Measurements from ENCODE around the gene USP28. TPM values are rescaled to one million over a fixed set of nuclear protein-coding genes. Genes with fewer than 3 reads are reported as not detected.
"Not testable (repeated sequence)": the region's sequence is repeated elsewhere in the genome, so short reads cannot be mapped to it uniquely, and the experiment has no call there.

USP28 gene, protein sequence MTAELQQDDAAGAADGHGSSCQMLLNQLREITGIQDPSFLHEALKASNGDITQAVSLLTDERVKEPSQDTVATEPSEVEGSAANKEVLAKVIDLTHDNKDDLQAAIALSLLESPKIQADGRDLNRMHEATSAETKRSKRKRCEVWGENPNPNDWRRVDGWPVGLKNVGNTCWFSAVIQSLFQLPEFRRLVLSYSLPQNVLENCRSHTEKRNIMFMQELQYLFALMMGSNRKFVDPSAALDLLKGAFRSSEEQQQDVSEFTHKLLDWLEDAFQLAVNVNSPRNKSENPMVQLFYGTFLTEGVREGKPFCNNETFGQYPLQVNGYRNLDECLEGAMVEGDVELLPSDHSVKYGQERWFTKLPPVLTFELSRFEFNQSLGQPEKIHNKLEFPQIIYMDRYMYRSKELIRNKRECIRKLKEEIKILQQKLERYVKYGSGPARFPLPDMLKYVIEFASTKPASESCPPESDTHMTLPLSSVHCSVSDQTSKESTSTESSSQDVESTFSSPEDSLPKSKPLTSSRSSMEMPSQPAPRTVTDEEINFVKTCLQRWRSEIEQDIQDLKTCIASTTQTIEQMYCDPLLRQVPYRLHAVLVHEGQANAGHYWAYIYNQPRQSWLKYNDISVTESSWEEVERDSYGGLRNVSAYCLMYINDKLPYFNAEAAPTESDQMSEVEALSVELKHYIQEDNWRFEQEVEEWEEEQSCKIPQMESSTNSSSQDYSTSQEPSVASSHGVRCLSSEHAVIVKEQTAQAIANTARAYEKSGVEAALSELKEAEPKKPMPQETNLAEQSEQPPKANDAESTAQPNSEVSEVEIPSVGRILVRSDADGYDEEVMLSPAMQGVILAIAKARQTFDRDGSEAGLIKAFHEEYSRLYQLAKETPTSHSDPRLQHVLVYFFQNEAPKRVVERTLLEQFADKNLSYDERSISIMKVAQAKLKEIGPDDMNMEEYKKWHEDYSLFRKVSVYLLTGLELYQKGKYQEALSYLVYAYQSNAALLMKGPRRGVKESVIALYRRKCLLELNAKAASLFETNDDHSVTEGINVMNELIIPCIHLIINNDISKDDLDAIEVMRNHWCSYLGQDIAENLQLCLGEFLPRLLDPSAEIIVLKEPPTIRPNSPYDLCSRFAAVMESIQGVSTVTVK
- 14.7 TPM for polyA plus RNA-seq (2013)

DNA sequence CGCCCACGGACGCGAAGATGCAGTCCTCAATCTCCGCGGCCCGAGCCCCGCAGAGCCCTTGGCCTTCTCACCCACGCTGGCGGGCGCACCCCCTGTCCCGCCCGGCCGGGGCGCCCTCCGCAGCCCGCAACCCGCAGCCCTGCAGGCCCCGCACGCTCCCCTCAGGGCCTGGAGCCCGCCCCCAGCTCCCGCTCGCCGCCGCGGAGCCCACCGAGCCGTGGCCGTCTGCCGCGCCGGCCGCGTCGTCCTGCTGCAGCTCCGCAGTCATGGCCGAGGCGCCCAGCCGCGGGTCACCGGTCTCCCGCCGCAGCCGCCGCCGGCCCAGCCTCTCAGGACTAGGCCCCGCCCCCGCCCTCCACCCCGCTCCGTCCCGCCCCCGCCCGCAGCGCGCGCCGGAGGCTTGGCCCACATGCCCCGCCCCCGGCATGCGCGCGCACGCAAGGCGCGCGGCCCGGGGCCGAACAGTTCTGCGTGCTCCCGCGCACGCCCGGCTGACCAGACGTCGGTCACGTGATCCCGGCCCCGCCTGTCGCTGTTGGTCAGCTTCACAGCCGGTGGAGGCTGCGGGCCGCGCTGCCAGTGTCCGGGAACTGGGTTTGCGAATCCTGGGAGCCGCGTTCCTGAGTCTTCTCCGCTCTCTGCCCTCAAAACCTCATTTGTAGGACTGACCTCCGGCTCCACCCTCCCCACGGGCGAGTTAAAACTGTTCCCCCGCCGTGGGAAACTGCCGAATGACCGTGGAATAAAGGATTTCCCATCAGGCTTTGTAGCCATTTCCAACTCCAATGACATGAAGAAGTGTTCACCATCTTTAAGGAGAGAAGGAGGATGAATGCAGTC lies at the start of gene USP28:
Gene USP28 (minus strand): TSS at position 339 of the 840 bp plus-strand sequence. CDS start 71 bp downstream, at position 268.
- Histone ChIP-seq H3K27ac (ENCODE audit: insufficient read depth in 1 of 2, low read depth in 1 of 2, low read length in 2 of 2, poor library complexity in 1 of 2, severe bottlenecking in 2 of 2) (peak within 1 kb of the TSS; percentile 58 to 82), H3K27me3 (replicated peaks in 2 of 5; ENCODE audit: control insufficient read depth in 4 of 5, insufficient read depth in 5 of 5, low read length in 4 of 5) (no peaks in the 10 kb centered on the region), H3K9me3 (ENCODE audit: control extremely low read depth in 1 of 5, control insufficient read depth in 4 of 5, insufficient read depth in 2 of 5, low read depth in 1 of 5, low read length in 4 of 5) (peaks cover 0 to 3% (median 0%) of the 10 kb centered on the region in 5 experiments), H3K4me3 (ENCODE audit: control insufficient read depth in 1 of 7, extremely low read depth in 1 of 7, insufficient read depth in 4 of 7, low read depth in 2 of 7, low read length in 6 of 7) (peak within 1 kb of the TSS; percentile 74 to 93 (median 81)), H3K4me1 (ENCODE audit: control extremely low read depth in 1 of 4, control insufficient read depth in 4 of 4, insufficient read depth in 4 of 4, low read length in 3 of 4) (peaks cover 5 to 42% (median 13%) of the 10 kb centered on the region in 4 experiments), H3K36me3 (ENCODE audit: control insufficient read depth in 4 of 4, insufficient read depth in 4 of 4, low read length in 3 of 4) (no peaks in the 10 kb centered on the region)
- CTCF ChIA-PET = no interaction called here
- WGBS (ENCODE audit: insufficient coverage) = 0% methylated on average over 66 of the region's 95 CpGs
- POLR2A ChIA-PET = no interaction called here
- peak; percentile 68 to 84 (median 77) for DNase-seq

DNA sequence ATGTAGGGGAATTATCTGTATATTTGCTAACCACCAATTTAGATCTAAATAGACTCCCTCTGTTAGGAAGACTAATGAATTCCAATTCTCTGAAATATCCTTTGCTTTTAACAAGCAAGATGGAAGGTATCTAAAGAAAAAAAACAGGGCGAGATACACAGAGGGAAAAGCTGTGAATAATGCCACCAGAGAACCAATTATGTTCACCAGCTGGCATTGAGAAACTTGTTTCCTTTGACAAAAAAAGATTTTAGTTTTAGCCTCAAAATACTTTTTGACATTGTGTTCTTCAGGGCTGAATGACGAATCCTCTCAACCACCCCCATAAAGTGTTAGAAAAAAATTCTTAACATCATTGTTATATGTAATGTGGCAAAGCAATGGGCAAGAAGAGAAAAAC lies 48.2 kb upstream of the USP28 start:
- ChIA-PET CTCF (no interaction called here), POLR2A (no interaction called here)
- peaks cover 0 to 6% (median 0%) of the 10 kb centered on the region in 5 experiments for H3K27me3 ChIP-seq (replicated peaks in 2 of 5; ENCODE audit: control insufficient read depth in 4 of 5, insufficient read depth in 5 of 5, low read length in 4 of 5)
- no peak overlapping the region for H3K4me3 ChIP-seq (ENCODE audit: control insufficient read depth in 1 of 7, extremely low read depth in 1 of 7, insufficient read depth in 4 of 7, low read depth in 2 of 7, low read length in 6 of 7)
- no peaks in the 10 kb centered on the region for H3K9me3 ChIP-seq (ENCODE audit: control extremely low read depth in 1 of 5, control insufficient read depth in 4 of 5, insufficient read depth in 2 of 5, low read depth in 1 of 5, low read length in 4 of 5)
- no peaks in the 10 kb centered on the region for H3K4me1 ChIP-seq (ENCODE audit: control extremely low read depth in 1 of 4, control insufficient read depth in 4 of 4, insufficient read depth in 4 of 4, low read length in 3 of 4)
- WGBS (ENCODE audit: insufficient coverage) = 88% methylated on average over 1 of the region's 2 CpGs
- no peak for DNase-seq
- no peak overlapping the region for H3K27ac ChIP-seq (ENCODE audit: insufficient read depth in 1 of 2, low read depth in 1 of 2, low read length in 2 of 2, poor library complexity in 1 of 2, severe bottlenecking in 2 of 2)
- no peaks in the 10 kb centered on the region for H3K36me3 ChIP-seq (ENCODE audit: control insufficient read depth in 4 of 4, insufficient read depth in 4 of 4, low read length in 3 of 4)

DNA sequence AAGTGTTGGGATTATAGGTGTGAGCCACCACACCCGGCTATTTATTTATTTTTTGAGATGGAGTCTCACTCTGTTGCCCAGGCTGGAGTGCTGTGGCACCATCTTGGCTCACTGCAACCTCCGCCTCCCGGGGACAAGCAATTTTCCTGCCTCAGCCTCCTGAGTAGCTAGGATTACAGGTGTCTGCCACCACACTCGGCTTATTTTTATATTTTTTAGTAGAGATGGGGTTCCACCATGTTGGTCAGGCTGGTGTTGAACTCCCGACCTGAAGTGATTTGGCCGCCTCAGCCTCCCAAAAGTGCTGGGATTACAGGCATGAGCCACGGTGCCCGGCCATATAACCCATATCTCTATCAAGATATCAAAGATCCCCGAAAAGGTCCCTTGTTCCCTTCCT lies 36.1 kb upstream of the USP28 start:
- H3K27me3 ChIP-seq (replicated peaks in 2 of 5; ENCODE audit: control insufficient read depth in 4 of 5, insufficient read depth in 5 of 5, low read length in 4 of 5); H3K4me1 ChIP-seq (ENCODE audit: control extremely low read depth in 1 of 4, control insufficient read depth in 4 of 4, insufficient read depth in 4 of 4, low read length in 3 of 4); POLR2A ChIA-PET; CTCF ChIA-PET; H3K36me3 ChIP-seq (ENCODE audit: control insufficient read depth in 4 of 4, insufficient read depth in 4 of 4, low read length in 3 of 4); H3K27ac ChIP-seq (ENCODE audit: insufficient read depth in 1 of 2, low read depth in 1 of 2, low read length in 2 of 2, poor library complexity in 1 of 2, severe bottlenecking in 2 of 2); H3K9me3 ChIP-seq (ENCODE audit: control extremely low read depth in 1 of 5, control insufficient read depth in 4 of 5, insufficient read depth in 2 of 5, low read depth in 1 of 5, low read length in 4 of 5); DNase-seq; H3K4me3 ChIP-seq (ENCODE audit: control insufficient read depth in 1 of 7, extremely low read depth in 1 of 7, insufficient read depth in 4 of 7, low read depth in 2 of 7, low read length in 6 of 7): not testable (repeated sequence)
- WGBS (ENCODE audit: insufficient coverage) = 94% methylated on average over 4 of the region's 9 CpGs

DNA sequence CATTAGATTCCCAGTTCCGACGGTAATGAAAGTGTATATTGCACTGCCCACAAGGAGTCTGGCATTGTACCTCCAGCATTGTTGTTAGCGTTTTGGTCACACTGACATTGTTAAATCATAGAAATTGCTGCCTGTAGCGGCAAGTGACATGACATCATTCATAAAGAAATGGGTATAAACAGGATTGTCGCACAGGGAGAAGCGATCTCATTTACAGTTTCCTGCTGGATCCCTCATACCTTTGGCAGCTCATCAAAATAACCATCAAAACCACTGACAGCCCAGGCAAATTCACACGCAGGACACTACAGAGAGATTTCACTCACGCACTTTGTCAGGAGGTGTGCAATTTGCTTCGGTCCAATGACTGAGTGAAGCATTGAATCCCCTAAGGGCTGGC lies 32.7 kb upstream of the USP28 start:
- Histone ChIP-seq H3K9me3 (ENCODE audit: control extremely low read depth in 1 of 5, control insufficient read depth in 4 of 5, insufficient read depth in 2 of 5, low read depth in 1 of 5, low read length in 4 of 5) (no peaks in the 10 kb centered on the region), H3K4me1 (ENCODE audit: control extremely low read depth in 1 of 4, control insufficient read depth in 4 of 4, insufficient read depth in 4 of 4, low read length in 3 of 4) (no peaks in the 10 kb centered on the region), H3K36me3 (ENCODE audit: control insufficient read depth in 4 of 4, insufficient read depth in 4 of 4, low read length in 3 of 4) (no peaks in the 10 kb centered on the region), H3K27ac (ENCODE audit: insufficient read depth in 1 of 2, low read depth in 1 of 2, low read length in 2 of 2, poor library complexity in 1 of 2, severe bottlenecking in 2 of 2) (no peak overlapping the region), H3K27me3 (replicated peaks in 2 of 5; ENCODE audit: control insufficient read depth in 4 of 5, insufficient read depth in 5 of 5, low read length in 4 of 5) (peaks cover 2 to 8% (median 5%) of the 10 kb centered on the region in 5 experiments), H3K4me3 (ENCODE audit: control insufficient read depth in 1 of 7, extremely low read depth in 1 of 7, insufficient read depth in 4 of 7, low read depth in 2 of 7, low read length in 6 of 7) (no peak overlapping the region)
- ChIA-PET POLR2A (no interaction called here), CTCF (interaction anchor here (4.5 to 9.8 kb wide), 2 partner anchors 11 to 355 kb away, joined by 24 to 55 read pairs; no protein-coding TSS in a partner anchor)
- no peak for DNase-seq
- WGBS (ENCODE audit: insufficient coverage) = 86% methylated on average over 7 of the region's 9 CpGs

DNA sequence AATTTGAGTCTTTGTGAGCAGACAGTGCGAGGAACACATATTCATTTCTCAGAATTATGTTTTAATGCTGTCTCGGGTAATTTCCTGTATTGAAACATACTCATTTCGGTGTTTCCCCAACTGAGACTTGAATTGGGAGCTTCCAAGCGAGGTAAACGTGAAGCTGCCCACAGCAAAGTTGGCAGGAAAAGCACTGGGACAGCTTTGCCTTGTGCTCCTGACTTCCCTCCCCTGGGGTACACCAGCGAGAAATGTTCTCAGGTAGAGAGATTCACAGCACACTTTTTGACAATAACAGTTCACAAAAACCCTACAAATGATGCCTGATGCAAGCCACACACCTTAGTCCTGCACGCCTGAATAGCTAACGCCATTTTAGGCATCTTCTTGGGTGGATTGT lies 32.3 kb upstream of the USP28 start:
- peaks cover 2 to 8% (median 5%) of the 10 kb centered on the region in 5 experiments for H3K27me3 ChIP-seq (replicated peaks in 2 of 5; ENCODE audit: control insufficient read depth in 4 of 5, insufficient read depth in 5 of 5, low read length in 4 of 5)
- H3K9me3 ChIP-seq (ENCODE audit: control extremely low read depth in 1 of 5, control insufficient read depth in 4 of 5, insufficient read depth in 2 of 5, low read depth in 1 of 5, low read length in 4 of 5) = no peaks in the 10 kb centered on the region
- no peak for DNase-seq
- H3K36me3 ChIP-seq (ENCODE audit: control insufficient read depth in 4 of 4, insufficient read depth in 4 of 4, low read length in 3 of 4) = no peaks in the 10 kb centered on the region
- ChIA-PET POLR2A (no interaction called here), CTCF (interaction anchor here (4.5 to 9.8 kb wide), 2 partner anchors 11 to 355 kb away, joined by 24 to 55 read pairs; no protein-coding TSS in a partner anchor)
- H3K4me1 ChIP-seq (ENCODE audit: control extremely low read depth in 1 of 4, control insufficient read depth in 4 of 4, insufficient read depth in 4 of 4, low read length in 3 of 4) = no peaks in the 10 kb centered on the region
- 89% methylated on average over 7 of the region's 8 CpGs for WGBS (ENCODE audit: insufficient coverage)
- H3K27ac ChIP-seq (ENCODE audit: insufficient read depth in 1 of 2, low read depth in 1 of 2, low read length in 2 of 2, poor library complexity in 1 of 2, severe bottlenecking in 2 of 2) = no peak overlapping the region
- no peak overlapping the region for H3K4me3 ChIP-seq (ENCODE audit: control insufficient read depth in 1 of 7, extremely low read depth in 1 of 7, insufficient read depth in 4 of 7, low read depth in 2 of 7, low read length in 6 of 7)

DNA sequence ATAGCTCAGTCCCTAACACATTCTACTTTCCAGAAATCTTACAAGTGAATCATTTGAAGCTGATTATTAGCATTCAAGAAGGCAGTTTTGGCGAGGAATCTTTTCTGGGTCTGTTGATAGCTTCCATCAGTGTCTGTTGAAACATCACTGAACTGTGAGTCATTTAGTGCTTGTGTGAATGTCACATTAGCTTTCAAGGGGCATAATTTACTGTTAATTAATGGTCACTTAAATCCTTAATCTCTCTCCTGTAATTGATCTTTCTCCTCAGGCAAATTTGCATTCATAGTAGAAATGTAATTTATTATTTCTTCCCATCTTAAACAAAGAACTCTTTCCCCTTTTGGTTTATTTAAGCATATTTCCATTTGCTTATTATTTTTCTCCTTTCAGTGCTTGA lies 31.8 kb upstream of the USP28 start:
- Histone ChIP-seq H3K9me3 (ENCODE audit: control extremely low read depth in 1 of 5, control insufficient read depth in 4 of 5, insufficient read depth in 2 of 5, low read depth in 1 of 5, low read length in 4 of 5) (no peaks in the 10 kb centered on the region), H3K27me3 (replicated peaks in 2 of 5; ENCODE audit: control insufficient read depth in 4 of 5, insufficient read depth in 5 of 5, low read length in 4 of 5) (peaks cover 2 to 8% (median 5%) of the 10 kb centered on the region in 5 experiments), H3K27ac (ENCODE audit: insufficient read depth in 1 of 2, low read depth in 1 of 2, low read length in 2 of 2, poor library complexity in 1 of 2, severe bottlenecking in 2 of 2) (no peak overlapping the region), H3K4me1 (ENCODE audit: control extremely low read depth in 1 of 4, control insufficient read depth in 4 of 4, insufficient read depth in 4 of 4, low read length in 3 of 4) (no peaks in the 10 kb centered on the region), H3K4me3 (ENCODE audit: control insufficient read depth in 1 of 7, extremely low read depth in 1 of 7, insufficient read depth in 4 of 7, low read depth in 2 of 7, low read length in 6 of 7) (no peak overlapping the region), H3K36me3 (ENCODE audit: control insufficient read depth in 4 of 4, insufficient read depth in 4 of 4, low read length in 3 of 4) (no peaks in the 10 kb centered on the region)
- CTCF ChIA-PET = interaction anchor here (4.5 to 9.8 kb wide), 2 partner anchors 10 to 356 kb away, joined by 24 to 55 read pairs; no protein-coding TSS in a partner anchor
- DNase-seq = no peak
- POLR2A ChIA-PET = no interaction called here
- WGBS (ENCODE audit: insufficient coverage) = 100% methylated on average over 1 of the region's 1 CpG
